ENCODE measurements around the gene FBXW7. TPM values are rescaled to one million over a fixed set of nuclear protein-coding genes. Genes with fewer than 3 reads are reported as not detected.

FBXW7 gene
- total and polyA plus RNA-seq, 2 of the 8 experiments (the other 6 are each of a cell fraction or from before 2014, with no cell fraction given) = 6.0 to 26.7 TPM

DNA sequence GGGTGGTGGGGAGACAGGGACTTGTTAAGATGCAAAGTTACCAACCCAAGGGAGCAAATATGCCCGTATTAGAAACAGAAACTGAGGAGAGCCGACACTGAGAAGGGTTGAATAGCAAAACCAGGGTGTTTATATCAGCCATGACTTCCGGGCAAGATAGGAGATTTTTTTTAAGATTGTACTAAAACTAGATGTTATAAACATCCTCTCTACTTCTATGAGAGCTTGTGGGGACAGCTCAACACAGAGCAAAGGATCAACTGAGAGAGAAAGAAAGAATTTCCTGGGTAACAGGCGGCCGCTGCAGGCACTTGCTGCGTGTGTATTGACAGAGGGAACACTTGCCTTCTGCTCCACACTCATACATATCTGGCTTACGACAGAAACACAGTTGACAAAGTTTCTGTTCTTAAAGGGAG lies 49.1 kb upstream of the FBXW7 start:
- Histone ChIP-seq H2AK5ac (ENCODE audit: low read depth, low read length) (no peak overlapping the region), H3K18ac (ENCODE audit: extremely low read depth, low read length) (no peak overlapping the region), H3K36me3 (ENCODE audit: control insufficient read depth in 2 of 4, insufficient read depth in 4 of 4, low read length in 3 of 4) (no peaks in the 10 kb centered on the region), H3K4me2 (ENCODE audit: insufficient read depth in 1 of 2, low read depth in 2 of 2, low read length in 2 of 2) (no peak overlapping the region), H3K14ac (ENCODE audit: insufficient read length) (no peak overlapping the region), H3K79me1 (ENCODE audit: low read depth, low read length) (no peaks in the 10 kb centered on the region), H3K27me3 (replicated peaks in 1 of 4; ENCODE audit: control insufficient read depth in 3 of 4, extremely low read depth in 1 of 4, insufficient read depth in 3 of 4, low read length in 3 of 4) (no peaks in the 10 kb centered on the region), H3K4ac (replicated peaks; ENCODE audit: insufficient read length, low read depth, low read length) (no peak overlapping the region), H3K79me2 (ENCODE audit: control insufficient read depth in 1 of 2, insufficient read depth in 2 of 2, low read length in 2 of 2) (no peaks in the 10 kb centered on the region), H4K20me1 (replicated peaks in 1 of 2; ENCODE audit: control insufficient read depth in 1 of 2, insufficient read depth in 2 of 2, low read length in 2 of 2) (no peaks in the 10 kb centered on the region), H2BK20ac (ENCODE audit: low read length) (no peak overlapping the region), H3K9me3 (ENCODE audit: insufficient read depth in 2 of 2, low read depth in 1 of 2, low read length in 1 of 2) (peaks cover 0 to 2% of the 10 kb centered on the region in 2 experiments; a peak in 1 of 4 replicates), H4K8ac (ENCODE audit: extremely low read depth, insufficient read depth, low read length) (no peak overlapping the region), H2BK5ac (ENCODE audit: low read depth, low read length) (no peak overlapping the region), H2BK120ac (replicated peaks; ENCODE audit: low read depth, low read length) (no peak overlapping the region), H2BK12ac (ENCODE audit: low read depth, low read length) (no peak overlapping the region), H4K91ac (replicated peaks; ENCODE audit: insufficient read length, low read length) (no peak overlapping the region), H2AFZ (ENCODE audit: low read length) (no peak overlapping the region), H2BK15ac (ENCODE audit: low read length) (no peak overlapping the region), H3K56ac (replicated peaks; ENCODE audit: insufficient read length, low read depth, low read length) (no peak overlapping the region), H3K23me2 (ENCODE audit: low read depth, low read length) (no peaks in the 10 kb centered on the region), H3K9ac (replicated peaks in 1 of 4; ENCODE audit: extremely low read depth in 1 of 4, low read depth in 3 of 4, low read length in 3 of 4) (no peak overlapping the region), H4K5ac (ENCODE audit: insufficient read length, low read depth, low read length) (no peak overlapping the region), H3K4me3 (ENCODE audit: extremely low read depth in 1 of 4, insufficient read depth in 2 of 4, low read depth in 3 of 4, low read length in 4 of 4) (no peak overlapping the region), H3K23ac (ENCODE audit: insufficient read length) (no peak overlapping the region), H3K4me1 (replicated peaks in 1 of 4; ENCODE audit: control insufficient read depth in 3 of 4, insufficient read depth in 4 of 4, low read length in 3 of 4) (no peaks in the 10 kb centered on the region), H3K27ac (ENCODE audit: low read depth, low read length) (no peak overlapping the region)
- no peak for FAIRE-seq
- ChIA-PET POLR2A (ENCODE audit: partially characterized antibody) (no interaction called here), CTCF (ENCODE audit: partially characterized antibody) (interaction anchor here (1.4 to 2.8 kb wide), 2 partner anchors 54 to 84 kb away, joined by 3 to 8 read pairs; no protein-coding TSS in a partner anchor)
- DNase-seq (ENCODE audit: low read depth in 1 of 2, low spot score in 2 of 2) = no peak
- WGBS, 2 experiments (ENCODE audit: extremely low coverage in 1 of 2, insufficient coverage in 1 of 2, insufficient read length in 1 of 2, insufficient replicate concordance in 2 of 2, low coverage in 1 of 2, low lambda C conversion rate in 2 of 2, missing lambda C conversion rate in 1 of 2) = 89% methylated on average over 7 of the region's 7 CpGs; no CpG with 5 or more reads in 1 of the 2 experiments
- no peak for TF ChIP-seq EZH2 (IDR thresholded peaks at IDR 0.05; ENCODE audit: low read depth, low read length, severe bottlenecking)
- TF ChIP-seq RXRA (IDR thresholded peaks at IDR 0.05; ENCODE audit: insufficient read depth, low read depth, low read length) = no peak
- no peak for TF ChIP-seq RFX5 (IDR thresholded peaks at IDR 0.05; ENCODE audit: borderline replicate concordance, low read depth, low read length)
- TF ChIP-seq PHF8 (conservative IDR thresholded peaks at IDR 0.05; ENCODE audit: low read depth, low read length) = no peak
- TF ChIP-seq, protein P1, sequence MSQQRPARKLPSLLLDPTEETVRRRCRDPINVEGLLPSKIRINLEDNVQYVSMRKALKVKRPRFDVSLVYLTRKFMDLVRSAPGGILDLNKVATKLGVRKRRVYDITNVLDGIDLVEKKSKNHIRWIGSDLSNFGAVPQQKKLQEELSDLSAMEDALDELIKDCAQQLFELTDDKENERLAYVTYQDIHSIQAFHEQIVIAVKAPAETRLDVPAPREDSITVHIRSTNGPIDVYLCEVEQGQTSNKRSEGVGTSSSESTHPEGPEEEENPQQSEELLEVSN (IDR thresholded peaks at IDR 0.05) = no peak
- TF ChIP-seq POLR2A (IDR thresholded peaks at IDR 0.05; ENCODE audit: control extremely low read depth in 1 of 2, low read depth in 2 of 2, low read length in 2 of 2) = no peak
- TF ChIP-seq, protein P2, sequence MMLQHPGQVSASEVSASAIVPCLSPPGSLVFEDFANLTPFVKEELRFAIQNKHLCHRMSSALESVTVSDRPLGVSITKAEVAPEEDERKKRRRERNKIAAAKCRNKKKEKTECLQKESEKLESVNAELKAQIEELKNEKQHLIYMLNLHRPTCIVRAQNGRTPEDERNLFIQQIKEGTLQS (IDR thresholded peaks at IDR 0.05; ENCODE audit: insufficient read depth, low read depth, low read length) = no peak
- TF ChIP-seq POLR2AphosphoS5 (IDR thresholded peaks at IDR 0.05; ENCODE audit: low read depth, low read length) = no peak
- no peak for TF ChIP-seq RAD21 (IDR thresholded peaks at IDR 0.05 in 1 of 2, conservative IDR thresholded peaks at IDR 0.05 in 1 of 2; ENCODE audit: low read depth in 2 of 2, low read length in 2 of 2)
- TF ChIP-seq SP4 (IDR thresholded peaks at IDR 0.05; ENCODE audit: low read length) = no peak
- no peak for TF ChIP-seq CBX5 (IDR thresholded peaks at IDR 0.05; ENCODE audit: low read depth, low read length)
- no peak for TF ChIP-seq SRF (IDR thresholded peaks at IDR 0.05; ENCODE audit: low read depth, low read length)
- no peak for TF ChIP-seq CEBPB (IDR thresholded peaks at IDR 0.05; ENCODE audit: low read depth, low read length)
- TF ChIP-seq ASH2L (IDR thresholded peaks at IDR 0.05; ENCODE audit: low read length) = no peak
